NOMO-1 treated with dmso at 0.1 percent for 144 hours (cell line): Measurements from ENCODE around the gene TINCR.
"Not testable (repeated sequence)": the region's sequence is repeated elsewhere in the genome, so short reads cannot be mapped to it uniquely, and the experiment has no call there.

Source experiments
- DNase-seq: peaks from one replicate; lab custom pipeline; 2025; ENCODE audit not compliant: unreplicated experiment; lab: John Stamatoyannopoulos, UW

TINCR gene

DNA sequence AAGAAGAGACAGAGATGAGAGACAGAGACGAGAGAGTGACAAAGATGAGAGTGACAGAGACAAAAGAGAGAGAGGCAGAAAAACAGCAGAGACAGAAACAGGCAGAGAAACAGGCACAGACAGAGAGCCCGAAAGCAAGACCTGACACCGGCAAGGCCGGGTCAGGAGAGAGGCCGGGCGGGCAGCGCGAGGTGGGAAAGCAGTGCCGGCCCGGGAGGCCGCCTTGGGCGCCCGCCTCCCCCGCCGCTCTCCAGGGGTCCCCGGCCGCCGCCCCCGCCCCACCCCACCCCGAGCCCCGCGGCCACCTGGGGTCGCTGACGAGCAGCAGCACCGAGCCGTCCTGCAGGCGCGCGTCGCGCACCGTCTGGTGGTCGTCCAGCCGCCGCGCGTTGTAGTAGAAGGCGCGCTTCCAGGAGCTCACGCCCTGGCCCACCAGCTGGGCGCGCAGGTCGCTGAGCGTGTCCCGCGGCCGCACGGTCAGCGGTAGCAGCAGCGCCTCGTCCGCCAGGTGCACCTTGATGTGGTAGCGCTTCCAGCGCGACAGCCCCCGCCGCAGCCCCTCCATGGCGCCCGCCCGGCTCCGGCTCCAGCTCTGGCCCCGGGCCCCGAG is at the start of gene TINCR:
Gene TINCR, minus strand, starts transcription at position 594 of the 610 bp plus-strand sequence.
- no peak for DNase-seq

DNA sequence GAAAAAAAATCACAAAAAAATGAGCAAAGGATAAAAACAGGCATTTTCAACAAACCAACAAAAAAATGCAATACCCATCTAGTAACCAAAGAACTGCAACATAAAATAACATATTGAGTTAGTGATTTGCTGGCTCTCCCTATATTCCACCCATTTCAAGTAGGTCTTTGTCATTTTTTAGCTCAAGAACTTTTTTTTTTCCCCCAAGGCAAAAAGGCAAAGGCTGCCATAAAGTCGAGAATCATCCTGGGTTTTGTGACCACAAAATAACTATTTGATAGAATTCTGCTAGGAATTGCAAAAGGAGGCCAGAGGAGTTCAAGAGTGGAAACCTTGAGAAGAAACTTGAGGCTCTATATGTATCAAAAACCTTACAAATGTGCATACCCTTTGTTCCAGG is 49.3 kb upstream of the TINCR start:
- no peak for DNase-seq

DNA sequence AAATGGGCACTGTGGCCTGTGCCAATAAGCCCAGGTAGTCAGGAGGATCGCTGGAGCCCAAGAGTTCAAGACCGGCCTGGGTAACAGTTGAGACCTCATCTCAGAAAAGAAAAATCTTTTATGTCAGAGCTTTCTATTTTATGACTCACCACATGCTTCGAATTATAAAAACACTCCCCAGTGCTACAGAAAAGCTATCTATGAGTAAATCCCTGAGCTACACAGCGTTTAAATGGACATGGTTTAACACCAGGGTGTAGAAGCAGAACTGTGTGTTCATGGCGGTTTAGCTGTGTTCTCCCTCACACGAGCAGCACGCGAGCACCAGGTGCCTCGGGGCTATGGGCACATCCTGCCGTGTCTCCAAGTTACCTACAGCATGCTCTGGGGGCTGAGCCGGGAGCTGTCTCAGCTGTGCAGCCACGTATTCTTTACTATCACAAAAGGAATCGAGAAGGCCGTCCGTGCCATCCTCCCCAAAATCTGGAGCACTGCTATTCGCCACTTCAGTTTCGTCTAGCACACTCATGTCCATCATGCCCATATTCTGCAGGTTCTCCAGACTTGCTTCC is 48.1 kb upstream of the TINCR start:
- no peak for DNase-seq

DNA sequence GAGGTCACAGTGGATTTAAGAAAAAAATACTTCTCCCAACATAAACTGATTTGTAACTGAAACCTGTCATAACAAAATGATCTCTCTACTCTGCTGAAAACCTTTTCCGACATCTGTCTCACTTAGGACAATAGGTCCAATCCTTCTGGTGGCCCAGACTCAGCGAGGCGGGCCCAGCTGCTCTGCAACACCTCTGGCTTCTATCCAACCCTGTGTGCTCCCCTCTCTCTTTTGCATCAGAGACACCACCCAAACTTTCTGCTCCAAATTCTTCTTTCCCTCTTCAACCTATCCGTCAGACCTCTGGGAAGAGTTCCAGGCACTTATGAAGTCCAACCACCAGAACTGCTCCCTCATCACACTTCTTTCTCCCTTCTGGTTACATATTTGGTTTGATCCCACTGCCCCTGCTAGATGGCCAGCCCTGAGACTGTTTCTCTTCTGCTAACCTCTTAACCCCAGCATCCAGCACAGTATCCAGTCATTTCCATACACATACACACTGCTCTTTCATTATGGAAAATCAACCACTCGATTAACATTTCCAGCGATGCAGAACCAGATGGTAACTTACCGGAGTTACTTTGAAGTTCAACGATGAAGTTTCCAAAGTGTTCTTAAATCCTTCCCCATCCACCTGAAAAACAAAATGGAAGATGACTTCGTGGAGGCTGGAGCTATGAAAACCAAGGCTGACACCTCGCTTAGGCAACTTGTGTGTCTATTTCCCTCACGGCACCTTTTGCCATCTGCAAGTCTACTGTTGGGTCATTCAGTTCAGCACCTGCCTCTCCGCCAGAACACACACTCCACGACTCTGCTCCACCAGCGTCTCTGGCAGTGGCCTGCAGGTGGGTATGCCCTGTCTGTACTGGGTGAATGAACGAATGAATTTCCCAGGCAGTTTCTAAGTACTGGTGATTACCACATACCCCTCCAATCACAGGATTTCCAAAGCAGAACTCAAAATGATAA is 45.4 kb upstream of the TINCR start:
- no peak for DNase-seq

DNA sequence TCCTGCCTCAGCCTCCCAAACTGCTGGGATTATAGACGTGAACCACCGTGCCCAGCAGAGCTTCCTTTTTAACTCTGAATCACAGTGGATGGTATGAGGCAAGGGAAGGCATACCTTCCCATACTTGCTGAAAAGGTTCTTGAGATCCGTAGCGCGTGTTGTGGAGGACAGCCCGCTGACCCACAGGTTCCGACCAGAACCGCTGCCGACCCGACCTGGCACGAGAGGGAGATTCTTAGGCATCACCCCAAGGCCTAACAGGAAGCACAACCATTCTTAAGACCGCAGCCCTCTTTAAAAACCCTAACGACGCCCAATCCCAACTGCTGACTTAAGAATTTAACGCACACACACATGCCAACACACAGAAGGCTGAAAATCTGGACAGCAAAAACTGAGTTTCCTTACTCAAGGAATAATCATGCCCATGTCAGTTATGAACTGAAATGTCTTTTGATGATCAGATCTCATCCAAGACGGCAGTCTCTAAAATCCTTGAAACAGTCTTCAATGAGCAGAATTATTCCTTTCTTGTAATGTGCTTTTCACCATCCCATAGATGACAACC is 42.2 kb upstream of the TINCR start:
- DNase-seq = no peak

DNA sequence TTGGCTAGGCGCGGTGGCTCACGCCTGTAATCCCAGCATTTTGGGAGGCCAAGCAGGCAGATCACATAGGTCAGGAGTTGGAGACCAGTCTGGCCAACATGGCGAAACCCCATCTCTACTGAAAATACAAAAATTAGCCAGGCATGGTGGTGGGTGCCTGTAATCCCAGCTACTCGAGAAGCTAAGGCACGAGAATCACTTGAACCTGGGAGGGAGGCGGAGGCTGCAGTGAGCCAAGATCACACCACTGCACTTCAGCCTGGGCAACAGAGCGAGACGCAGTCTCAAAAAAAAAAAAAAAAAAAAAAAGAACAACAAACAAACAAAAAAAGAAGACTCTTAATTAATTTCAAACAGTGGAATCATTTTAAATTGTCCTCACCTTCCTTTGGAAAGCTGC is 41.0 kb upstream of the TINCR start:
- not testable (repeated sequence) for DNase-seq

DNA sequence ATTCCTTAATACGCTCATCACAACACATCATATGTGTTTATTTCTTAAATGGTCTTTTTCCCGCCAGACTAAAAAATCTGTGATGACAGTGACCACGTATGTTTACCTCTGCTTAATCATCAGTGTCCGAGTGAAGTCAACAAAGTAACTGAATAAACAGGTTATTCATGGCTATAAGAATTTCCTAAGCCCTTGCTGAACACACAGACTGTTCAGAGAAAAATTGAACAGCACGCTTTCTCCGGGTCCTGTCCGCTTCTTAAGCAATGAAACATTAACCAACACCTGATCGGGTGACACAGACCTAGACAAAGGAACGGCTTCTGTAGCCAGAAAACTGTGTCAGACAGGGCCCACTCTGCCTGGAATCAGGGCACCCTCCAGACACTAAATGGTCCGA is 40.5 kb upstream of the TINCR start:
- no peak for DNase-seq

DNA sequence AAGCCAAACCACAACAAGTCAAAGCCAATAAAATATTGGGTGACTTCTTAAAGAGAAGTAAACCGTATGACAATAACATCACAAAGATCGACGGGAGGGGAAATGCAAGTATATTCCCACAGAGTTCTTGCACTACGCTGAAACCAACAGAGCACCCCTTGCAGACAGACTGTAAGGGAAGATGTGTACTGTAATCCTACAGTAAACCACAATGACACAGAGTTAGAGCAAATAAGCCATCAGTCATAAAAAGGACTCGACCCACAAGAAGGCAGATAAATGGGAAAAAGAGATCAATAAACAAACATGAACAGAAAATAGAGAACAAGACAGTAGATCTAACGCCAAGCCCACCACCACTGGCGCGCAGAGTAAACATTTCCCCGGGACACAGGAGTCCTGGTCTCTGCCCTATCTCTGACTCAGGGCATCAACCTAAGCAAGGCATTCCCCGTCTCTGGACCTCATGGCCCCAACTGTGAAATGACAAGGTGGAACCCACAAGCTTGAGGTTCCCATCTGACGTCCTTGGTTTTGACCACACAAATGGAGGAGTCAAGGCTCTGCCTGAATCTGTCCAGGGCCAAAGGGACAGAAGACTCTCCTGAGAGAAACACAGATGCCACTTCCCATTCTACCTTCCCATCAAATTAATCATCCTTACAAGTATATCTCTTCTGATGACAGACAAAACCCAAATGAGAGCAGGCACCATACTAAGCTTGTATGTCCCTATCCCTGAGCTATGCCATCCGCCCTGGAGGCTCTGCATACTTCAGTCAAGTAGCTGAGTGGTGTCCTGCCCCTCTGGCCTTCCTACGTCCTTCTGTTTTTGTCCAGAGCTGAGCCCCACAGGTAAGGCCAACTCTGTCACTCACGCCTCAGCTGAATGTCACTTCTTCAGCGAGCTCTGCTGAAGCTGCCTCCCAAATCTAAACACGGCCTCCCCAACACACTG is 39.8 kb upstream of the TINCR start:
- DNase-seq = no peak

DNA sequence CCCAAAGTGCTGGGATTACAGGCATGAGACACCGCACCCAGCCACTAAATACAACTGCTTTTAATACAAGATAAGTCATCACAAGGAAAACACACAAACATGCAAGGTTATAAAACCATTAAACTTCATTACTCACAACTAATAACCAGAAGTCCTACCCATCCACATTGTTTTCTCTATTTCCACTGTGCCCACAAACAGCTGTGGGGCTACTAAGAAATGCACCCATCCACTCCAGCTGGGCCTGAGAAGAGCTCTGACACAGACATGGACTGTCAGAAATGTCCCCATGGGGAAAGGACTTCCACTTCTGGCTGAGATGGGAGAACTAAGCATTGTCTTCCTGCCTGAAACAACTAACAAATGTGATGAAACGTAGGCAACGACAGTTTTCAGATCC is 37.6 kb upstream of the TINCR start:
- no peak for DNase-seq

DNA sequence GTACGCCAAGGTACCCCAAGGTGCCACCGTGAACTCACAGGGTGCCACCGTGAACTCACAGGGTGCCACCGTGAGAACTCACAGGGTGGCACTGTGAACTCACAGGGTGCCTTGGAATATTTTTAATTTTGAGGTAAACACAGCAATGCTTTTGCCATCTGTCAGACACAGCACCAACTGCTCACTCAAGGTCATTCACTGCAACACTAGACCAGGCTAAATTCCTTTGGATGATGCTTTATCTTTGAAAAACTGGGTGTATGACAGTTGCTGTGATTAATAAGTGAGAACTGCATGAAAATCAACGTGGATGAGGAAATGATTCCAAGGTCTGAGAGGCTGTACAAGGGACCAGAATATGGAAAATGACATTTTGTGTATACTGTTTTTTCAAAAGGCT is 35.9 kb upstream of the TINCR start:
- DNase-seq = no peak

DNA sequence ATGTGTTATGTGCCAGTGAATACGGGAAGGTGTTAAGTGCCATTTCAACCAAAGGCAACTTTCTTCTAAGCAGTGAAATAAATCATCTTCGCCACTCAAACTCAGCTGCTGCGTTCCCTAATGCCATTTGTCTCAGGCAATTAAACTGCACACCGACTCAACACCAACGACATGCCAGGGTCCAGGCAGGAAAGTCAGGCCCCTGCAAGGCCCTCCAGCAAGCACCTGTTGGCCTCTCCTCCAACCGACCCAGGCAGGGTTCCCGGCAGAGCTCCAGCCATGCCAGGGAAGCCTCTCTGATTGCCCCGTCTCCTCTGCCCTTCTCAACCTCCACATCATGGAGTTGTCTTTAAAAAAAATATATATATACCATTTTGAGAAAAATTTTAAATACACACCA is 33.0 kb upstream of the TINCR start:
- no peak for DNase-seq

DNA sequence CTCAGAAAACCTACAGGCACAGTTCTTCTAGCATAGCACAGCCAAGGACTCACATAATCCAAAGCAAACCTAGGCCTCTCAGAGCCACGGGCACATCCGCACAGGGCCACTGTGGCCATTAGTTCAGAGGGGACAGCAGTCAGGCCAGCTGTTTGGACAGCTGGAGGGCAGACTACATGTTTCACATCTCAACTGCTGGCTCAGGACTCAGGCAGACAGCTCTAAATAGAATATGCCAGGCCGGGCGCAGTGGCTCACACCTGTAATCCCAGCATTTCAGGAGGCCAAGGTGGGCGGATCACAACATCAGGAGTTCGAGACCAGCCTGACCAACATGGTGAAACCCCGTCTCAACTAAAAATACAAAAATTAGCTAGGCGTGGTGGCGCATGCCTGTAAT is 28.0 kb upstream of the TINCR start:
- DNase-seq = no peak

DNA sequence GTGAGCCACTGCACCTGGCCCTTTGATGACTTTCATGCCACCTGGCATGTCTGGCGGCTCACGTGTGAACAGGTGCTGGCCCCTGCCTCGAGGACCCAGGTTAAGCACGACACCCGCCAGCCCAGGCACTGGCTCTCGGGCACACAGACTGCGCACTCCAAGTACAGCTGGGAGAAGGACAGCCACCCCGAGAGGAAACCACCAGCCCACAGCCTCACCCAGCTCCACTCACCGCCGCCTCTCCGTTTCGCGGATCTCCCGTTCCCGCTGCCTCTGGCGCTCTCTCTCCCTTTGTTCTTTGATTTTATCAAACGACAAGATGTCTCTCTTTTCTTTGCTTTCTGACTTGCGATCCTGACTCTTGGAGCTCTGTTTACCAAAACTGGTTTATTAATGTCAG is 27.4 kb upstream of the TINCR start:
- DNase-seq = no peak

DNA sequence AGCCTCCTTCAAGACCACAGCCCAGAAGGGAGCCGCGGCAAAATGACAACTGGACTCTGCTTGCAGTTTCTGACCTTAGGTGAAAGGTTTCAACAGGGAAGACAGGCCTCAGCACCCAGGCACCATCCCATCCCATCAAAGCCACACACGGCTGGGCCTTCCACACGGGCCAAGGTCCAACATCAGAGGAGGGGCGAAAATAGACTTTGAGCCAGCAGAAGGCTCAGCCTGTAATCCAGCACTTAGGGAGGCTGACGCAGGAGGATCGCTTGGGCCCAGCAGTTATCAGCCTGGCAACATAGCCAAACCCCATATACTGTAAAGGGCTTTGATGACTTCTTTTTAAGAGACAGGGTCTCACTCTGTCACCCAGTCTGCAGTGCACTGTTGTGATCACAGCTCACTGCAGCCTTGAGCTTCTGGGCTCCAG is 26.8 kb upstream of the TINCR start:
- DNase-seq = no peak

DNA sequence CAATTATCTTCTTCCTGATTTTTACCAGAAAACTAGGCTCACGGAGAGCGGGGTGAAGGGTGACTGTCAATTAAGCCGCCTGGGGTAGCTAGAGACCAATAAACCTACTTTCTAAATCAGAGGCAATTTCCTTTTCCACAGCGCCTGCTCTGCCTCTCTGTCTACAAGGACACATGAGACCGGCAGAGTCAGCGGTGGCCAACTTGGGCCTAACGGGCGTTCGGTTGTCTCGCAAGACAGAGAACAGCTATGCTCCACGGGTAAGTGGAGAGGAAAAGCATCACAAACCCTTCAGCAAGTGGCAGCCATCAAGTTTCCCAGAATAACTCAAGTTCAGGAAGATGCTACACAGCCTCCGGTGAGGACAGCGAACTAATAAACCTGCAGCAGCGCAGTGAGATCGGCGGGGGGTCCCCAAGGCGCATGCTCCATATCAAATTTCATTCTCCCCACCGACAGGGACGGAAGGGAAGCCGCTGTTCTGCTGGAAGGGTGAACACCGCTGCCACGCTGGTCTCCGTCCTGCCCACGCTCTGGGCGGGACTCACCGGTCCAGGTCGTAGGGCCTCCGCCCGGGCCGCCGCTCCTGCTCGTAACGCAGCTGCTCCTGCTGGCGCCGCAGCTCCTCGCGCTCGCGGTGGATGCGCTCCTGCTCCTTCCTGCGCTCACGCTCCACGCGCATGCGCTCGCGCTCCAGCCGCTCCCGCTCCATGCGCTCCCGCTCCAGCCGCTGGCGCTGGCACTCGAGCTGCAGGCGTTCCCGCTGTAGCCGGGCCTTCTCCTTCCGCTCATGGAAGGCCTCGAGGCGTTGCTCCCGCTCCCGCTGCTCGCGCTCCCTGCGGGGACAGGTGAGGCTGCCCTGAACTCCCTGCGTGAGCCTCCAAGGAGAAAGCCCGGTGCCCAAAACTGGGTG is 25.8 kb upstream of the TINCR start:
- DNase-seq = no peak

DNA sequence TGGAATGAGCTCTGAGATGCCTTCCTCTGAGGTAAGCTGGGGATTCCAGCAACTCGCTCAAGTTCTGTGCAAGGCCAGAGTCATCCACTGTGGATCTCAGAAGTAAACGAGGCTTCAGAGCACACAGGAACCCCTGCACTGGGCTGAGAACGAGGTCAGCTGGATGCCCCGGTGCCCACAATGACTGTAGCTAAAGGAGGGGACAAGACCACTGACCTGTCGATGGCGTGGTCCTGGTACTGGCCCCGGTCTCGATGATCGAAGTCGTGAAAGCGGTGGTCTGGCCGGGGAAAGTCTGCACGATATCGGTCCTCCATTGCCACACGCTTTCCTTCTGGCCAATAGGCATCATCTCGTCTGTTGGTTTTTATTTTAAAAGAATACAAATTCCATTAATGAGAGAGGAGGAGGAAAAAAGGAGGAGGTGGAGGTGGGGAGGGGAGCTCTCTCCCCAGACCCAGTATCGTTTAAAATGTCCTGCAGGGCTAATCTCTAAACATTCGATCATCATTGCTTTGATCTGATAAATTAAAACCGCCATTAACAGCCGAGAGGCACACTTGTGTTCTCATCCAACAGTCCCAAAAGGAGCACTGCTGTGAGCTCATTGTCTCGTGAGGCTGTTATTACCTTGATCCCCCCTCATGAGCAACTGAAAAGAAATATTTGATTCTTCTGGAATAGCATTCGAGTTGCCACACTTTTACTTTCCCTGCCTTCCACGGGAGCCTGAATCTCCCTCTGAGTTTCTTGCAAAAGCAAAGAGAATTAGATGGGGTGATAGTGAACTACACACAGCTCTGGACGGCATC is 25.0 kb upstream of the TINCR start:
- no peak for DNase-seq

DNA sequence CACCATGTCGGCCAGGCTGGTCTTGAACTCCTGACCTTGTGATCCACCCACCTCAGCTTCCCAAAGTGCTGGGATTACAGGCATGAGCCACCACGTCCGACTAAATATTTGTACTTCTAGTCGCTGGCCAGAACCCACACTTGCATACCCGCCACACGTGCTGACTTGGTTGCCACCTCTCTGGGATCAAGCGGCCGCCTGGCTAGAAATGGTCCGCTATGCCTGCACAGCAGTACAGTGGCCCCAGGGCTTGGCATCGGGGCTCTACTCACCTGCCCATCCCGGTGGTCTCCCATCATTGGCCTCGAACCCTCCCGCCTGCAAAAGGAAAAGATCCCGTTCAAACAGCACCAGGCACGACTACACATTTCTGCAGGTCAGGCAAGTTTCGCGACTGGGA is 23.7 kb upstream of the TINCR start:
- no peak for DNase-seq

DNA sequence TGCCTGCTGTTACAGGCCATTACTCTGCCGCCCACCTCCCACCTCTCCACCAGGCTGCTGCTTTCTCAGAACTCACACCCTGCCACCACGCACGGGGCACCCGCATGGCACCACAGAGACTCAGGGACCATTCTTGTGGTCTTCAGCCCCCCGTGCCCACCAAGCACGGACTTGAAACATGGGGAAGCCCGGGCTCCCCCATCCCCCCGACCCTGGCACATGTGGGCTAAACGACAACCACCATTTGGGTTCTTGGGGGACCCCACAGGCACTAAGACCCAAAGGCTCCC is 23.1 kb upstream of the TINCR start:
- DNase-seq = no peak
